Astrocyte (in vitro differentiated cells and primary cell): ENCODE results near the gene ART3. TPM values are rescaled to one million over a fixed set of nuclear protein-coding genes. Genes with fewer than 3 reads are reported as not detected.
"Not testable (repeated sequence)": the region's sequence is repeated elsewhere in the genome, so short reads cannot be mapped to it uniquely, and the experiment has no call there.

Source experiments
- DNase-seq: peaks from one replicate; pipeline ENCODE4 v3.0.0-alpha.2; 2010; ENCODE audit warnings: low read depth
- FAIRE-seq: peaks from 2 replicates; lab custom pipeline; 2011; peaks lifted over from hg19 to GRCh38; lab: Jason Lieb, UNC
- H2AFZ ChIP-seq: 2 replicates; pipeline ENCODE4 v1.6.0; 2012; ENCODE audit warnings: low read depth, low read length, inconsistent platforms
- H3K27ac ChIP-seq: 2 replicates; pipeline ENCODE4 v1.5.1; 2011; ENCODE audit warnings: low read depth, low read length, inconsistent platforms
- H3K27me3 ChIP-seq: 2 replicates; pipeline ENCODE4 v1.6.0; 2011; ENCODE audit warnings: low read length, inconsistent platforms; ENCODE audit not compliant: insufficient read depth
- H3K36me3 ChIP-seq: 2 replicates; pipeline ENCODE4 v1.5.1; 2011; ENCODE audit warnings: low read length, inconsistent platforms; ENCODE audit not compliant: insufficient read depth
- H3K4me1 ChIP-seq: 2 replicates; pipeline ENCODE4 v1.5.1; 2011; ENCODE audit warnings: low read length, inconsistent platforms; ENCODE audit not compliant: insufficient read depth
- H3K4me2 ChIP-seq: 2 replicates; pipeline ENCODE4 v1.6.0; 2012; ENCODE audit warnings: low read length, inconsistent platforms
- H3K4me3 ChIP-seq: 2 replicates; pipeline ENCODE4 v1.5.1; 2011; ENCODE audit warnings: low read depth, mild to moderate bottlenecking, low read length, inconsistent platforms; ENCODE audit not compliant: insufficient read depth
- H3K79me2 ChIP-seq: 2 replicates; pipeline ENCODE4 v1.6.0; 2012; ENCODE audit warnings: mild to moderate bottlenecking, low read length, inconsistent platforms; ENCODE audit not compliant: insufficient read depth
- H3K9ac ChIP-seq: 2 replicates; pipeline ENCODE4 v1.6.0; 2012; ENCODE audit warnings: mild to moderate bottlenecking, low read length, inconsistent platforms
- H3K9me3 ChIP-seq: 2 replicates; pipeline ENCODE4 v1.5.1; 2012; ENCODE audit warnings: low read depth, mild to moderate bottlenecking, low read length, inconsistent platforms; ENCODE audit not compliant: insufficient read depth
- H4K20me1 ChIP-seq: 2 replicates; pipeline ENCODE4 v1.6.0; 2012; ENCODE audit warnings: low read length, inconsistent platforms; ENCODE audit not compliant: insufficient read depth
- H3K27ac Mint-ChIP-seq: one replicate; pipeline ENCODE4 v1.8.0; 2021; ENCODE audit warnings: mild to moderate bottlenecking, mixed read lengths; ENCODE audit not compliant: unreplicated experiment
- H3K27me3 Mint-ChIP-seq: one replicate; pipeline ENCODE4 v1.8.0; 2021; ENCODE audit warnings: low read depth, mixed read lengths; ENCODE audit not compliant: unreplicated experiment
- H3K36me3 Mint-ChIP-seq: one replicate; pipeline ENCODE4 v1.8.0; 2021; ENCODE audit warnings: low read depth, mixed read lengths; ENCODE audit not compliant: unreplicated experiment
- H3K4me1 Mint-ChIP-seq: one replicate; pipeline ENCODE4 v1.8.0; 2021; ENCODE audit warnings: low read depth, mixed read lengths; ENCODE audit not compliant: unreplicated experiment
- H3K4me3 Mint-ChIP-seq: one replicate; pipeline ENCODE4 v1.8.0; 2021; ENCODE audit warnings: mild to moderate bottlenecking, moderate library complexity, mixed read lengths; ENCODE audit not compliant: unreplicated experiment
- H3K9me3 Mint-ChIP-seq: one replicate; pipeline ENCODE4 v1.8.0; 2021; ENCODE audit warnings: mild to moderate bottlenecking, mixed read lengths; ENCODE audit not compliant: unreplicated experiment
- total RNA-seq: library from RNA; stranded (reverse); gene quantifications from 2 replicates; pipeline ENCODE4 v1.2.1, GENCODE V29; 2021

ART3 gene
- total RNA-seq, 1 donor from 2014 or later, result not detected

- not testable (repeated sequence) for H3K27ac Mint-ChIP-seq, H3K4me3 ChIP-seq
Observed at GRCh38 chr4:76043306-76043705, 31.2 kb upstream of the ART3 start.

DNA sequence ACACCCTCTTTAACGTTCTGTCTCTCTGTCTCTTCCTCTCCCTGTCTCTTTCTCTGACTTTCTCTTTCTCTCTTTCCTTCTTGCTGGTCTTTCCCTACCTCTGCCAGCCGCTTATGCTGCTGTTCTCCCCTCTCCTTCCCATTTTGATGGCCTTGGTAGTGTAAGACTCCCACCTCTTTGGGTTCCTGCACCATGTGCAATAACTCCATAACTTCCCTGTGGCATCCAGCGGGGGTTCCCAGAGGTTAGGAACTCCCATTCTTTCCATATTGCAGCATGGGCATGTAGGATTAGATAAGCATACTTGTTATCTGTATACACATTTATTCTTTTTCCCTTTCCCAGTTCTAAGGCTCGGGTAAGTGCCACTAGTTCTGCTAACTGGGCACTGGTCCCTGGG, 29.8 kb upstream of the ART3 start:
- H3K36me3 Mint-ChIP-seq, H2AFZ ChIP-seq, H3K4me3 ChIP-seq, H3K27ac ChIP-seq, H3K4me2 ChIP-seq, H4K20me1 ChIP-seq, DNase-seq, H3K9ac ChIP-seq, H3K27me3 Mint-ChIP-seq, H3K9me3 ChIP-seq, H3K4me1 Mint-ChIP-seq, H3K4me3 Mint-ChIP-seq, FAIRE-seq, H3K36me3 ChIP-seq, H3K4me1 ChIP-seq, H3K27ac Mint-ChIP-seq, H3K27me3 ChIP-seq, H3K9me3 Mint-ChIP-seq, H3K79me2 ChIP-seq: not testable (repeated sequence)

More at GRCh38 chr4:76043306-76043705, 31.2 kb upstream of the ART3 start:
- H3K27ac ChIP-seq, H3K4me3 Mint-ChIP-seq, H3K9me3 Mint-ChIP-seq, H3K4me1 ChIP-seq, H2AFZ ChIP-seq, DNase-seq, H3K79me2 ChIP-seq, H3K9ac ChIP-seq, H3K9me3 ChIP-seq, H3K36me3 ChIP-seq, H3K4me2 ChIP-seq, H3K4me1 Mint-ChIP-seq, H3K36me3 Mint-ChIP-seq, H4K20me1 ChIP-seq, H3K27me3 ChIP-seq, FAIRE-seq, H3K27me3 Mint-ChIP-seq: not testable (repeated sequence)

DNA sequence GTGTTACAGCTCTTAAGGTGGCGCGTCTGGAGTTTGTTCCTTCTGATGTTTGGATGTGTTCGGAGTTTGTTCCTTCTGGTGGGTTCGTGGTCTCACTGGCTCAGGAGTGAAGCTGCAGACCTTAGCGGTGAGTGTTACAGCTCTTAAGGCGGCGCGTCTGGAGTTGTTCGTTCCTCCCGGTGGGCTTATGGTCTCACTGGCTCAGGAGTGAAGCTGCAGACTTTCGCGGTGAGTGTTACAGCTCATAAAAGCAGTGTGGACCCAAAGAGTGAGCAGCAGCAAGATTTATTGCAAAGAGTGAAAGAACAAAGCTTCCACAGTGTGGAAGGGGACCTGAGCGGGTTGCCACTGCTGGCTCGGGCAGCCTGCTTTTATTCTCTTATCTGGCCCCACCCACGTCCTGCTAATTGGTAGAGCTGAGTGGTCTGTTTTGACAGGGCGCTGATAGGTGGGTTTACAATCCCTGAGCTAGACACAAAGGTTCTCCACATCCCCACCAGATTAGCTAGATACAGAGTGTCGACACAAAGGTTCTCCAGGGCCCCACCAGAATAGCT, 24.6 kb upstream of the ART3 start:
- not testable (repeated sequence) for H3K4me3 Mint-ChIP-seq, H3K9me3 Mint-ChIP-seq, H3K27ac ChIP-seq, H3K79me2 ChIP-seq, H3K4me1 Mint-ChIP-seq, H3K36me3 ChIP-seq, H3K4me1 ChIP-seq, H4K20me1 ChIP-seq, H3K36me3 Mint-ChIP-seq, H3K4me2 ChIP-seq, H3K27me3 ChIP-seq, H3K9ac ChIP-seq, H2AFZ ChIP-seq, FAIRE-seq, H3K4me3 ChIP-seq, H3K27me3 Mint-ChIP-seq, H3K27ac Mint-ChIP-seq, H3K9me3 ChIP-seq, DNase-seq

- not testable (repeated sequence) for H3K27me3 Mint-ChIP-seq, H3K36me3 Mint-ChIP-seq, H3K4me1 Mint-ChIP-seq
Observed at GRCh38 chr4:76050560-76051050, 23.9 kb upstream of the ART3 start.

More at GRCh38 chr4:76050560-76051050, 23.9 kb upstream of the ART3 start:
- not testable (repeated sequence) for H3K27ac ChIP-seq, H3K4me2 ChIP-seq, DNase-seq, H4K20me1 ChIP-seq, H3K9me3 Mint-ChIP-seq, H3K9ac ChIP-seq, H3K4me1 ChIP-seq, H3K79me2 ChIP-seq, H3K4me3 ChIP-seq, H3K27me3 ChIP-seq, H2AFZ ChIP-seq, FAIRE-seq, H3K36me3 ChIP-seq, H3K4me3 Mint-ChIP-seq, H3K27ac Mint-ChIP-seq, H3K9me3 ChIP-seq
